GM19324 (cell line): Measurements from ENCODE around the gene HCAR3.
"Not testable (repeated sequence)": the region's sequence is repeated elsewhere in the genome, so short reads cannot be mapped to it uniquely, and the experiment has no call there.

Experiments used
- ATAC-seq: cut with Tn5 transposase; IDR thresholded peaks from one replicate; pipeline ENCODE4 v1.9.1; 2021; ENCODE audit warnings: mild to moderate bottlenecking, moderate library complexity; ENCODE audit not compliant: unreplicated experiment, low FRiP score

The HCAR3 gene

GRCh38 chr12:122716658-122717057 is at the start of gene HCAR3:
Gene HCAR3, minus strand, starts transcription at chr12:122716811. Its CDS starts 74 bp downstream, at chr12:122716737.
- ATAC-seq = not testable (repeated sequence)

- no peak for ATAC-seq
Measured at GRCh38 chr12:122757568-122757967, 41.0 kb upstream of the HCAR3 start.

GRCh38 chr12:122754790-122755189 is 38.2 kb upstream of the HCAR3 start:
- ATAC-seq = no peak

- ATAC-seq = no peak
Measured at GRCh38 chr12:122753319-122753650, 36.7 kb upstream of the HCAR3 start.

- ATAC-seq = peak; percentile 94
Measured at GRCh38 chr12:122752464-122753318, 36.1 kb upstream of the HCAR3 start, which contains the start of gene DENR. Gene DENR, plus strand, starts transcription at chr12:122752824. Its CDS starts 878 bp downstream, at chr12:122753702.

GRCh38 chr12:122750781-122751515 is 34.3 kb upstream of the HCAR3 start:
- ATAC-seq = not testable (repeated sequence)

- ATAC-seq = no peak
Measured at GRCh38 chr12:122749569-122750332, 33.1 kb upstream of the HCAR3 start.

GRCh38 chr12:122747224-122748135 is 30.9 kb upstream of the HCAR3 start:
- ATAC-seq = no peak

- ATAC-seq = no peak
Measured at GRCh38 chr12:122743895-122744525, 27.4 kb upstream of the HCAR3 start.

GRCh38 chr12:122740351-122740750 is 23.7 kb upstream of the HCAR3 start:
- ATAC-seq = no peak

GRCh38 chr12:122738571-122738970 is 22.0 kb upstream of the HCAR3 start:
- ATAC-seq = no peak

GRCh38 chr12:122732611-122733010 is 16.0 kb upstream of the HCAR3 start:
- no peak for ATAC-seq

GRCh38 chr12:122732170-122732569 is 15.6 kb upstream of the HCAR3 start:
- ATAC-seq = no peak

- ATAC-seq = no peak
Measured at GRCh38 chr12:122730215-122731014, 13.8 kb upstream of the HCAR3 start, which contains the start of gene HCAR1. Gene HCAR1, minus strand, starts transcription at chr12:122730844. Its CDS starts 505 bp downstream, at chr12:122730339.

GRCh38 chr12:122729583-122730214 is 13.1 kb upstream of the HCAR3 start:
- ATAC-seq = no peak

- no peak for ATAC-seq
Measured at GRCh38 chr12:122726080-122726558, 9.5 kb upstream of the HCAR3 start.

GRCh38 chr12:122725452-122726079 is 9.0 kb upstream of the HCAR3 start:
- ATAC-seq = no peak
